Stomach (tissue), 9 donors: ENCODE measurements around the gene ZFP1. TPM values are rescaled to one million over a fixed set of nuclear protein-coding genes. Genes with fewer than 3 reads are reported as not detected.

Source experiments
- DNase-seq, 2 donors: peaks; one replicate each; pipeline versions ENCODE4 v3.0.0 to v3.0.0-alpha.2; 2013 to 2019
- H3K27ac ChIP-seq, 5 donors: fragments of 200-600 bp in 4 of 5; sonication (generic) in 4 of 5; one replicate each; pipeline ENCODE4 v1.5.1; 2013 to 2019; ENCODE audit warnings: mild to moderate bottlenecking in 1 of 5, moderate library complexity in 1 of 5
- H3K27me3 ChIP-seq, 3 donors: fragments of 200-600 bp; sonication (generic); one replicate each; pipeline ENCODE4 v1.5.1; 2017 to 2019; ENCODE audit warnings: mixed run types in 1 of 3
- H3K36me3 ChIP-seq, 4 donors: fragments of 200-600 bp; sonication (generic); 1 replicate in 3 of 4; 2 replicates in 1 of 4; pipeline ENCODE4 v1.5.1; 2016 to 2019
- H3K4me1 ChIP-seq, 4 donors: fragments of 200-600 bp; sonication (generic); one replicate each; pipeline ENCODE4 v1.5.1; 2016 to 2019
- H3K4me3 ChIP-seq, 4 donors: fragments of 200-600 bp; sonication (generic) in 3 of 4; one replicate each; pipeline ENCODE4 v1.5.1; 2016 to 2019; ENCODE audit warnings: mild to moderate bottlenecking in 1 of 4
- H3K9me3 ChIP-seq, 4 donors: fragments of 200-600 bp; sonication (generic); one replicate each; pipeline ENCODE4 v1.5.1; 2016 to 2019
- CTCF ChIP-seq, 7 experiments: fragments of 450-650 bp in 4 of 7; fragments of 200-600 bp in 3 of 7; sonication (generic) in 3 of 7; IDR thresholded peaks; one replicate each; pipeline ENCODE4 v1.5.1; 2016 to 2019; ENCODE audit warnings: antibody characterized with exemption in 7 of 7, control low read depth in 2 of 7, mild to moderate bottlenecking in 1 of 7
- EP300 ChIP-seq: sonication (generic); formaldehyde crosslinking; IDR thresholded peaks from one replicate; pipeline ENCODE4 v1.6.1; 2017; ENCODE audit warnings: antibody characterized with exemption
- POLR2A ChIP-seq, 4 donors: fragments of 450-650 bp; IDR thresholded peaks; one replicate each; pipeline ENCODE4 v1.6.1; 2016; ENCODE audit warnings: antibody characterized with exemption in 4 of 4, control low read depth in 2 of 4, mild to moderate bottlenecking in 1 of 4, moderate library complexity in 1 of 4
- POLR2AphosphoS5 ChIP-seq, 3 donors: sonication (generic); formaldehyde crosslinking; IDR thresholded peaks; one replicate each; pipeline ENCODE4 v1.6.1; 2016; ENCODE audit warnings: antibody characterized with exemption in 3 of 3
- WGBS, 5 donors: extraction: QIAGEN DNeasy Blood & Tissue Kit in 3 of 5; methylation state at CpG; one replicate each; pipeline versions ENCODE4 v1.1.5 to v1.1.7; 2013 to 2018; 5-methylcytosine and 5-hydroxymethylcytosine counted together
- intact Hi-C: fragments of 100-400 bp; cut with DNase I; formaldehyde crosslinking; loops from one replicate; pipeline ENCODE4 v1.15.1; 2023; ENCODE audit warnings: low total_unique reads
- polyA plus RNA-seq, 3 donors: library from polyadenylated mRNA; stranded (reverse); fragments of 200-250 nt; gene quantifications; one replicate each; pipeline ENCODE4 v1.2.3, GENCODE V29; 2013
- total RNA-seq, 5 donors: library from RNA; depleted of rRNA; stranded (reverse); fragments of >200 nt; gene quantifications; one replicate each; pipeline versions ENCODE4 v1.1.0 to v1.2.3, GENCODE V29; 2014 to 2016
- donor health status: healthy with polysubstance abuse.
- donor health status: Bipolar disorder and iron deficiency.
- donor health status: healthy.

ZFP1 gene
- total and polyA plus RNA-seq, 8 donors = 2.7 to 29.2 (median 5.2) TPM; not detected in 1

- Histone ChIP-seq H3K27me3 (no peaks in the 10 kb centered on the region), H3K4me1 (peaks cover 11 to 46% (median 33%) of the 10 kb centered on the region in 4 donors), H3K9me3 (peaks cover 0 to 12% (median 9%) of the 10 kb centered on the region in 4 donors), H3K4me3 (peak overlapping the region; percentile 54 to 60 (median 56)), H3K27ac (peak overlapping the region in 3 of 5 donors; percentile 80 to 86 (median 82)), H3K36me3 (peaks cover 0 to 22% (median 13%) of the 10 kb centered on the region in 4 donors)
- 31 to 60% (median 43%) methylated on average over 3 of the region's 3 CpGs for WGBS, 5 donors
- TF ChIP-seq POLR2AphosphoS5 (IDR thresholded peaks at IDR 0.05) = no peak
- no peak for TF ChIP-seq CTCF (IDR thresholded peaks at IDR 0.05)
- no peak for TF ChIP-seq POLR2A (IDR thresholded peaks at IDR 0.05)
- TF ChIP-seq EP300 = no peak
- DNase-seq = no peak
- intact Hi-C loops = no loop called here
Observed at GRCh38 chr16:75116911-75117245, 31.4 kb upstream of the ZFP1 start.

GRCh38 chr16:75118943-75119539 lies 29.3 kb upstream of the ZFP1 start:
- DNase-seq = no peak
- Histone ChIP-seq H3K4me3 (no peak overlapping the region), H3K9me3 (peaks cover 3 to 18% (median 15%) of the 10 kb centered on the region in 4 donors), H3K27ac (no peak overlapping the region), H3K27me3 (no peaks in the 10 kb centered on the region), H3K4me1 (peaks cover 11 to 32% (median 22%) of the 10 kb centered on the region in 4 donors), H3K36me3 (peaks cover 0 to 6% (median 5%) of the 10 kb centered on the region in 4 donors)
- TF ChIP-seq POLR2A (IDR thresholded peaks at IDR 0.05) (no peak), CTCF (IDR thresholded peaks at IDR 0.05) (no peak), POLR2AphosphoS5 (IDR thresholded peaks at IDR 0.05) (no peak), EP300 (no peak)
- intact Hi-C loops = no loop called here
- 74 to 81% (median 77%) methylated on average over 6 of the region's 6 CpGs for WGBS, 5 donors

- Histone ChIP-seq H3K27ac (no peak overlapping the region), H3K9me3 (peaks cover 3 to 18% (median 15%) of the 10 kb centered on the region in 4 donors), H3K4me1 (peaks cover 6 to 21% (median 15%) of the 10 kb centered on the region in 4 donors), H3K36me3 (no peaks in the 10 kb centered on the region), H3K27me3 (no peaks in the 10 kb centered on the region), H3K4me3 (no peak overlapping the region)
- WGBS, 5 donors = 58 to 80% (median 69%) methylated on average over 4 of the region's 4 CpGs
- DNase-seq = no peak
- intact Hi-C loops = no loop called here
- TF ChIP-seq EP300 = no peak
- TF ChIP-seq CTCF (IDR thresholded peaks at IDR 0.05) = no peak
- no peak for TF ChIP-seq POLR2AphosphoS5 (IDR thresholded peaks at IDR 0.05)
- TF ChIP-seq POLR2A (IDR thresholded peaks at IDR 0.05) = no peak
Observed at GRCh38 chr16:75120253-75120652, 28.1 kb upstream of the ZFP1 start.

GRCh38 chr16:75121949-75122568 lies 26.3 kb upstream of the ZFP1 start:
- H3K9me3 ChIP-seq = peaks cover 3 to 19% (median 15%) of the 10 kb centered on the region in 4 donors
- WGBS, 5 donors = 89 to 94% (median 93%) methylated on average over 6 of the region's 6 CpGs
- no peaks in the 10 kb centered on the region for H3K27me3 ChIP-seq
- TF ChIP-seq EP300 (no peak), POLR2AphosphoS5 (IDR thresholded peaks at IDR 0.05) (no peak), POLR2A (IDR thresholded peaks at IDR 0.05) (no peak), CTCF (IDR thresholded peaks at IDR 0.05) (no peak)
- peaks cover 0 to 3% (median under 1%) of the 10 kb centered on the region in 4 donors for H3K4me1 ChIP-seq
- no peaks in the 10 kb centered on the region for H3K36me3 ChIP-seq
- DNase-seq = no peak
- H3K4me3 ChIP-seq = no peak overlapping the region
- H3K27ac ChIP-seq = no peak overlapping the region
- intact Hi-C loops = no loop called here
